IPS DF 6.9 (cell line): ENCODE results near the gene FOSL1.

ENCODE experiments used
- DNase-seq: peaks from one replicate; pipeline ENCODE4 v3.0.0-alpha.2; 2013; ENCODE audit warnings: low read depth, low spot score
- H3K27ac ChIP-seq: one replicate; pipeline ENCODE4 v1.5.1; 2013; ENCODE audit warnings: low read length, control low read depth
- H3K27me3 ChIP-seq: 2 replicates; pipeline ENCODE4 v1.6.1; 2013; ENCODE audit warnings: mild to moderate bottlenecking, low read length; ENCODE audit not compliant: control insufficient read depth, insufficient read depth
- H3K36me3 ChIP-seq: 2 replicates; pipeline ENCODE4 v1.6.1; 2013; ENCODE audit warnings: low read length; ENCODE audit not compliant: control insufficient read depth, insufficient read depth
- H3K4me1 ChIP-seq: 2 replicates; pipeline ENCODE4 v1.6.1; 2013; ENCODE audit warnings: low read length; ENCODE audit not compliant: control insufficient read depth, insufficient read depth
- H3K4me3 ChIP-seq: 2 replicates; pipeline ENCODE4 v1.5.1; 2013; ENCODE audit warnings: mild to moderate bottlenecking, low read length
- H3K9me3 ChIP-seq: 2 replicates; pipeline ENCODE4 v1.6.1; 2013; ENCODE audit warnings: low read length, inconsistent platforms; ENCODE audit not compliant: control insufficient read depth, insufficient read depth
- WGBS: extraction: QIAGEN DNeasy Blood & Tissue Kit; methylation state at CpG from one replicate; pipeline ENCODE4 v1.1.7; 2013; ENCODE audit warnings: mixed read lengths, missing lambda C conversion rate; ENCODE audit not compliant: insufficient read length, insufficient coverage; 5-methylcytosine and 5-hydroxymethylcytosine counted together

Gene FOSL1

GRCh38 chr11:65900125-65900898 lies at the start of gene FOSL1:
TSS of gene FOSL1 (minus strand) at chr11:65900388. CDS start at chr11:65900339, 49 bp downstream.
- Histone ChIP-seq H3K27me3 (peaks cover 13% of the 10 kb centered on the region; the same call in 1 of the 2 replicates), H3K4me3 (peak within 1 kb of the TSS; percentile 48; the same call in 1 of the 2 replicates), H3K4me1 (no peaks in the 10 kb centered on the region), H3K36me3 (no peaks in the 10 kb centered on the region), H3K27ac (no peak within 1 kb of the TSS), H3K9me3 (no peaks in the 10 kb centered on the region)
- WGBS, result no CpG with 5 or more reads among the region's 80 CpGs
- no peak for DNase-seq

- Histone ChIP-seq H3K36me3 (no peaks in the 10 kb centered on the region), H3K9me3 (no peaks in the 10 kb centered on the region), H3K4me3 (no peak overlapping the region), H3K27me3 (no peaks in the 10 kb centered on the region), H3K4me1 (peaks cover 13% of the 10 kb centered on the region), H3K27ac (no peak overlapping the region)
- WGBS, result no CpG with 5 or more reads among the region's 12 CpGs
- DNase-seq, result no peak
These were observed 47.5 kb upstream of the FOSL1 start for GRCh38 chr11:65947603-65948125.

DNA sequence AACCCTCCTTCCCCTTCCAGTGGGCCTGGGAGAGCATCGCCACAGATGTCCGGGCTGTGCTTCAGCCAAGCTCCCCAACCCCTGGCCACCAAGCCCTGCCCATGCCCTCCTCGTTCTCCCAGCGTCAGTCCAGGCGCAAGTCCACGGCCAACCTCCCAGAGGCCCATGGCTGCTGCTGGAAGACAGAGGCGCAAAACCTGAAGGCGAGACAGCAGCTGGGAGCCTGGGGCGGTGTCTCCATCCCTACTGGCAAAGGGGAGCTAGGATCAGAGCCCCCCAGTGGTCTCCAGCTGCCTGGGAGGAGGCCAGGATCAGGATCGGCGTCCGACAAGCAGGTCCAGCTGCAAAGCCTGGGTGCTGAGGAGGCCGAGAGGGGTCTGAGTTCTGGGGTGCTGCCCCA lies 46.9 kb upstream of the FOSL1 start:
- WGBS, result no CpG with 5 or more reads among the region's 13 CpGs
- DNase-seq, result no peak
- no peaks in the 10 kb centered on the region for H3K36me3 ChIP-seq
- H3K27me3 ChIP-seq, result no peaks in the 10 kb centered on the region
- no peak overlapping the region for H3K4me3 ChIP-seq
- no peak overlapping the region for H3K27ac ChIP-seq
- H3K4me1 ChIP-seq, result peaks cover 13% of the 10 kb centered on the region
- H3K9me3 ChIP-seq, result no peaks in the 10 kb centered on the region

GRCh38 chr11:65946655-65947054 lies 46.5 kb upstream of the FOSL1 start:
- Histone ChIP-seq H3K9me3 (no peaks in the 10 kb centered on the region), H3K4me3 (no peak overlapping the region), H3K27ac (no peak overlapping the region), H3K27me3 (no peaks in the 10 kb centered on the region), H3K36me3 (no peaks in the 10 kb centered on the region), H3K4me1 (peaks cover 13% of the 10 kb centered on the region)
- WGBS, result no CpG with 5 or more reads among the region's 4 CpGs
- no peak for DNase-seq

- DNase-seq, result no peak
- H3K4me1 ChIP-seq, result peaks cover 13% of the 10 kb centered on the region
- no CpG with 5 or more reads among the region's 11 CpGs for WGBS
- H3K27ac ChIP-seq, result no peak overlapping the region
- no peaks in the 10 kb centered on the region for H3K27me3 ChIP-seq
- no peaks in the 10 kb centered on the region for H3K36me3 ChIP-seq
- H3K4me3 ChIP-seq, result no peak overlapping the region; the same call in 1 of the 2 replicates
- no peaks in the 10 kb centered on the region for H3K9me3 ChIP-seq
These were observed 45.9 kb upstream of the FOSL1 start for GRCh38 chr11:65945941-65946558.

GRCh38 chr11:65945430-65945911 lies 45.3 kb upstream of the FOSL1 start, which contains the start of gene TSGA10IP:
TSS of gene TSGA10IP (plus strand) at chr11:65945480. CDS start at chr11:65945676, 196 bp downstream.
- Histone ChIP-seq H3K27me3 (no peaks in the 10 kb centered on the region), H3K4me1 (peaks cover 13% of the 10 kb centered on the region), H3K36me3 (no peaks in the 10 kb centered on the region), H3K27ac (no peak within 1 kb of the TSS), H3K9me3 (no peaks in the 10 kb centered on the region), H3K4me3 (no peak within 1 kb of the TSS; the same call in 1 of the 2 replicates)
- no peak for DNase-seq
- no CpG with 5 or more reads among the region's 13 CpGs for WGBS

- H3K4me3 ChIP-seq, result no peak overlapping the region
- no peaks in the 10 kb centered on the region for H3K27me3 ChIP-seq
- peaks cover 13% of the 10 kb centered on the region for H3K4me1 ChIP-seq
- WGBS, result no CpG with 5 or more reads among the region's 8 CpGs
- no peaks in the 10 kb centered on the region for H3K36me3 ChIP-seq
- DNase-seq, result no peak
- no peaks in the 10 kb centered on the region for H3K9me3 ChIP-seq
- no peak overlapping the region for H3K27ac ChIP-seq
These were observed 44.6 kb upstream of the FOSL1 start for GRCh38 chr11:65944767-65945166.

- Histone ChIP-seq H3K4me1 (peaks cover 13% of the 10 kb centered on the region), H3K36me3 (no peaks in the 10 kb centered on the region)
- WGBS, result no CpG with 5 or more reads among the region's 8 CpGs
These were observed 44.0 kb upstream of the FOSL1 start for GRCh38 chr11:65944191-65944590.

DNA sequence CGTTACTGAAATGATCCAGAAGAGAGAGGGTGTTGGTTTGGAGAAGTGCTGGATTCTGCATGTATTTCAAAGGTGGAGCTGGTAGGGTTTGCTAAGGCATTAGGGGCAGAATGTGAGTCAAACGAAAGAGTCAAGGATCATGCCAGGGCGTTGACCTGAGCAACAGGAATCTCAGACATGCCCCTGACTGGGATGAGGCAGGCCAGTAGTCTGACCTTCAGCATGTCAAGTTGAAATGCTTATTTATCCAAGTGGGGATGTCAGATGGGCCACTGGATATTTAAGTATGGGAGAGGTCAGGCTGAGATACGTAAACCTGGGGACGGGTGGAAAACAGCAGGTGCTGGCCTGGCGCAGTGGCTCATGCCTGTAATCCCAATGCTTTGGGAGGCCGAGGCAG lies 42.3 kb upstream of the FOSL1 start:
- H3K4me1 ChIP-seq, result peaks cover 13% of the 10 kb centered on the region
- H3K27me3 ChIP-seq, result no peaks in the 10 kb centered on the region
- H3K9me3 ChIP-seq, result no peaks in the 10 kb centered on the region
- WGBS, result no CpG with 5 or more reads among the region's 7 CpGs
- no peak overlapping the region for H3K27ac ChIP-seq
- H3K36me3 ChIP-seq, result no peaks in the 10 kb centered on the region
- DNase-seq, result no peak
- H3K4me3 ChIP-seq, result no peak overlapping the region

More at GRCh38 chr11:65944191-65944590, 44.0 kb upstream of the FOSL1 start:
- DNase-seq, result no peak
- Histone ChIP-seq H3K9me3 (no peaks in the 10 kb centered on the region), H3K27me3 (no peaks in the 10 kb centered on the region), H3K27ac (no peak overlapping the region), H3K4me3 (no peak overlapping the region)

DNA sequence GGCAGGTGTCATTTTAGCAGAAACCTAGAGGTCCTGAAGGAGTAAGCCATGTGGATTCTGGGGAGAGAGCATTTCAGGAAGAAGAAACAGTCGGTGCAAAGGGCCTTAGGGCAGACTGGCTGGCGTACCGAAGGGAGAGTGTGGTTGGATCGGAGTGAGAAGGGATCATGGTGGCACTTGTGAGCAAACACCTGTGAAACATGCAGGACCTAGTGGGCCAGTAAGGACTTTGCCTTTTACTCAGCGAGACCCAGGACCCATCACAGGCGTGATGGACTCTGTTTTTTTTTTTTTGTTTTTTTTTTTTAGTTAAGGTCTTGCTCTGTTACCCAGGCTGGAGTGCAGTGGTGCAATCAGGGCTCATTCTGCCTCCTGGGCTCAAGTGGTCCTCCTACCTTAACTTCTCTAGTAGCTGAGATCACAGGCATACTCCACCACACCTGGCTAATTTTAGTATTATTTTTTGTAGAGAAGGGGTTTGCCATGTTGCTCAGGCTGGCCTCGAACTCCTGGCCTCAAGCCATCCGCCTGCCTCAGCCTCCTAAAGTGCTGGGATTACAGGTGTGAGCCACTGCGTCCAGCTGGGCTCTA lies 41.6 kb upstream of the FOSL1 start:
- WGBS, result no CpG with 5 or more reads among the region's 9 CpGs
- H3K36me3 ChIP-seq, result no peaks in the 10 kb centered on the region
- no peak overlapping the region for H3K27ac ChIP-seq
- no peaks in the 10 kb centered on the region for H3K27me3 ChIP-seq
- no peak for DNase-seq
- no peaks in the 10 kb centered on the region for H3K9me3 ChIP-seq
- no peak overlapping the region for H3K4me3 ChIP-seq
- peaks cover 10% of the 10 kb centered on the region for H3K4me1 ChIP-seq
